HAP-1 (cell line): ENCODE measurements around the gene EHD1.
"Not testable (repeated sequence)": the region's sequence is repeated elsewhere in the genome, so short reads cannot be mapped to it uniquely, and the experiment has no call there.

Experiments
- DNase-seq, 2 experiments: peaks; one replicate each; pipeline ENCODE4 v3.0.0-alpha.2; 2016 to 2020; ENCODE audit warnings: low spot score in 2 of 2
- H3K27me3 ChIP-seq: fragments of 250-450 bp; sonication (Bioruptor Pico); 2 replicates; pipeline ENCODE4 v1.5.1; 2020; ENCODE audit warnings: low read depth, mild to moderate bottlenecking, moderate library complexity
- H3K36me3 ChIP-seq: fragments of 250-450 bp; sonication (Bioruptor Pico); replicated peaks from 2 replicates; pipeline ENCODE4 v1.5.1; 2020; ENCODE audit warnings: mild to moderate bottlenecking
- H3K4me1 ChIP-seq: fragments of 250-450 bp; sonication (Bioruptor Pico); 2 replicates; pipeline ENCODE4 v1.5.1; 2020; ENCODE audit warnings: mild to moderate bottlenecking
- H3K4me3 ChIP-seq: fragments of 250-450 bp; sonication (Bioruptor Pico); 2 replicates; pipeline ENCODE4 v1.5.1; 2020; ENCODE audit warnings: mild to moderate bottlenecking, moderate library complexity
- H3K9me3 ChIP-seq: fragments of 250-450 bp; sonication (Bioruptor Pico); 2 replicates; pipeline ENCODE4 v1.5.1; 2020; ENCODE audit warnings: mild to moderate bottlenecking, moderate library complexity
- in situ Hi-C: fragments of 300-500 bp; cut with MboI; formaldehyde crosslinking; loops from 3 replicates; pipeline ENCODE4 v1.14.3; 2020; ENCODE audit warnings: low sequenced_read_pairs, inconsistent platforms, mixed read lengths

EHD1 gene

GRCh38 chr11:64849598-64850356 lies 28.6 kb downstream of the EHD1 start:
- in situ Hi-C loops = loop anchor here (5.0 to 10.0 kb wide), 2 partner anchors 43 to 265 kb away; partner anchors contain the start of genes TM7SF2 and ZNHIT2

GRCh38 chr11:64848826-64849597 lies 29.4 kb downstream of the EHD1 start:
- peaks cover 2% of the 10 kb centered on the region for H3K4me1 ChIP-seq
- H3K4me3 ChIP-seq = no peak overlapping the region
- in situ Hi-C loops = loop anchor here (5.0 to 10.0 kb wide), 2 partner anchors 43 to 266 kb away; partner anchors contain the start of genes TM7SF2 and ZNHIT2
- no peaks in the 10 kb centered on the region for H3K36me3 ChIP-seq
- no peaks in the 10 kb centered on the region for H3K9me3 ChIP-seq
- DNase-seq = peak in 1 of 2 experiments; percentile 42
- no peaks in the 10 kb centered on the region for H3K27me3 ChIP-seq

More at GRCh38 chr11:64849598-64850356, 28.6 kb downstream of the EHD1 start:
- Histone ChIP-seq H3K9me3 (no peaks in the 10 kb centered on the region), H3K4me1 (no peaks in the 10 kb centered on the region), H3K27me3 (no peaks in the 10 kb centered on the region), H3K36me3 (peaks cover 3% of the 10 kb centered on the region; the same call in 1 of the 2 replicates), H3K4me3 (no peak overlapping the region)
- DNase-seq = no peak

- in situ Hi-C loops = loop anchor here (5.0 to 10.0 kb wide), 2 partner anchors 44 to 266 kb away; partner anchors contain the start of genes TM7SF2 and ZNHIT2
- H3K4me3 ChIP-seq = no peak overlapping the region
- H3K4me1 ChIP-seq = peaks cover 9% of the 10 kb centered on the region
- H3K27me3 ChIP-seq = no peaks in the 10 kb centered on the region
- no peaks in the 10 kb centered on the region for H3K36me3 ChIP-seq
- no peak for DNase-seq
- H3K9me3 ChIP-seq = no peaks in the 10 kb centered on the region
These were observed 30.1 kb downstream of the EHD1 start for GRCh38 chr11:64848214-64848825.

GRCh38 chr11:64846998-64847666 lies 31.3 kb downstream of the EHD1 start:
- Histone ChIP-seq H3K9me3 (no peaks in the 10 kb centered on the region), H3K27me3 (no peaks in the 10 kb centered on the region), H3K36me3 (no peaks in the 10 kb centered on the region), H3K4me3 (no peak overlapping the region), H3K4me1 (peaks cover 15% of the 10 kb centered on the region)
- in situ Hi-C loops = loop anchor here (5.0 to 10.0 kb wide), 2 partner anchors 45 to 268 kb away; partner anchors contain the start of genes TM7SF2 and ZNHIT2
- DNase-seq = peak; percentile 82 to 98

- DNase-seq, H3K36me3 ChIP-seq, H3K4me3 ChIP-seq, H3K27me3 ChIP-seq, H3K9me3 ChIP-seq: not testable (repeated sequence)
- H3K4me1 ChIP-seq = peaks cover 15% of the 10 kb centered on the region
- in situ Hi-C loops = loop anchor here (5.0 to 10.0 kb wide), 2 partner anchors 47 to 269 kb away; partner anchors contain the start of genes TM7SF2 and ZNHIT2
These were observed 32.7 kb downstream of the EHD1 start for GRCh38 chr11:64845776-64846129.

- Histone ChIP-seq H3K27me3 (no peaks in the 10 kb centered on the region), H3K4me3 (peak overlapping the region; percentile 50), H3K4me1 (peaks cover 15% of the 10 kb centered on the region), H3K36me3 (no peaks in the 10 kb centered on the region), H3K9me3 (no peaks in the 10 kb centered on the region)
- DNase-seq = no peak
- in situ Hi-C loops = loop anchor here (5.0 to 10.0 kb wide), 2 partner anchors 47 to 270 kb away; partner anchors contain the start of genes TM7SF2 and ZNHIT2
These were observed 33.2 kb downstream of the EHD1 start for GRCh38 chr11:64845129-64845775.

GRCh38 chr11:64844330-64845128 lies 33.9 kb downstream of the EHD1 start, which contains the start of gene CDC42BPG:
TSS of gene CDC42BPG (minus strand) at chr11:64844653. CDS start at chr11:64844569, 84 bp downstream.
- Histone ChIP-seq H3K9me3 (no peaks in the 10 kb centered on the region), H3K27me3 (no peaks in the 10 kb centered on the region), H3K4me3 (peak within 1 kb of the TSS; percentile 50), H3K36me3 (no peaks in the 10 kb centered on the region), H3K4me1 (peaks cover 15% of the 10 kb centered on the region)
- in situ Hi-C loops = loop anchor here (5.0 to 10.0 kb wide), 2 partner anchors 48 to 270 kb away; partner anchors contain the start of genes TM7SF2 and ZNHIT2
- DNase-seq = peak; percentile 59 to 78

- Histone ChIP-seq H3K4me1 (peaks cover 15% of the 10 kb centered on the region), H3K27me3 (no peaks in the 10 kb centered on the region), H3K36me3 (no peaks in the 10 kb centered on the region), H3K4me3 (peak overlapping the region; percentile 50), H3K9me3 (no peaks in the 10 kb centered on the region)
- in situ Hi-C loops = loop anchor here (10.0 kb wide), 1 partner anchor 271 kb away; the partner anchor contains the start of genes TM7SF2 and ZNHIT2
- no peak for DNase-seq
These were observed 34.6 kb downstream of the EHD1 start for GRCh38 chr11:64843686-64844329.

- Histone ChIP-seq H3K36me3 (no peaks in the 10 kb centered on the region), H3K4me1 (peaks cover 15% of the 10 kb centered on the region), H3K4me3 (no peak overlapping the region), H3K27me3 (no peaks in the 10 kb centered on the region), H3K9me3 (no peaks in the 10 kb centered on the region)
- peak in 1 of 2 experiments; percentile 49 for DNase-seq
- in situ Hi-C loops = loop anchor here (10.0 kb wide), 1 partner anchor 272 kb away; the partner anchor contains the start of genes TM7SF2 and ZNHIT2
These were observed 35.4 kb downstream of the EHD1 start for GRCh38 chr11:64842851-64843685.

GRCh38 chr11:64842366-64842759 lies 36.1 kb downstream of the EHD1 start:
- H3K4me1 ChIP-seq = peaks cover 15% of the 10 kb centered on the region
- H3K36me3 ChIP-seq = no peaks in the 10 kb centered on the region
- H3K27me3 ChIP-seq = no peaks in the 10 kb centered on the region
- H3K9me3 ChIP-seq = no peaks in the 10 kb centered on the region
- in situ Hi-C loops = loop anchor here (10.0 kb wide), 1 partner anchor 272 kb away; the partner anchor contains the start of genes TM7SF2 and ZNHIT2
- H3K4me3 ChIP-seq = no peak overlapping the region
- DNase-seq = no peak
